Measurements from ENCODE around the gene PAX8.
A peak's percentile ranks its signal among the peaks of the same experiment; 100 is the strongest.

PAX8 gene

GRCh38 chr2:113219889-113220641 lies 58.7 kb downstream of the PAX8 start:
- DNase-seq: no peak

- no peak for DNase-seq
Measured at GRCh38 chr2:113219525-113219888, 59.2 kb downstream of the PAX8 start.

GRCh38 chr2:113219092-113219441 lies 59.7 kb downstream of the PAX8 start:
- DNase-seq: no peak

GRCh38 chr2:113218283-113219091 lies 60.2 kb downstream of the PAX8 start:
- no peak for DNase-seq

GRCh38 chr2:113217455-113218282 lies 61.1 kb downstream of the PAX8 start:
- DNase-seq: no peak

GRCh38 chr2:113216891-113217454 lies 61.7 kb downstream of the PAX8 start:
- DNase-seq: no peak

- DNase-seq: no peak
Measured at GRCh38 chr2:113216321-113216720, 62.4 kb downstream of the PAX8 start.

GRCh38 chr2:113215056-113215455 lies 63.7 kb downstream of the PAX8 start:
- no peak for DNase-seq

- no peak for DNase-seq
Measured at GRCh38 chr2:113214141-113214540, 64.6 kb downstream of the PAX8 start.

- DNase-seq: no peak
Measured at GRCh38 chr2:113213061-113213930, 65.4 kb downstream of the PAX8 start.

- no peak for DNase-seq
Measured at GRCh38 chr2:113212245-113213060, 66.3 kb downstream of the PAX8 start.

- no peak for DNase-seq
Measured at GRCh38 chr2:113211226-113212105, 67.3 kb downstream of the PAX8 start.

GRCh38 chr2:113209646-113210171 lies 69.0 kb downstream of the PAX8 start:
- no peak for DNase-seq

GRCh38 chr2:113209011-113209645 lies 69.6 kb downstream of the PAX8 start:
- no peak for DNase-seq

GRCh38 chr2:113208396-113208795 lies 70.3 kb downstream of the PAX8 start:
- no peak for DNase-seq

- no peak for DNase-seq
Measured at GRCh38 chr2:113207021-113207420, 71.7 kb downstream of the PAX8 start.

- DNase-seq: no peak
Measured at GRCh38 chr2:113206251-113206650, 72.5 kb downstream of the PAX8 start.

GRCh38 chr2:113203901-113204519 lies 74.7 kb downstream of the PAX8 start:
- peak; percentile 82 for DNase-seq

GRCh38 chr2:113203217-113203530 lies 75.5 kb downstream of the PAX8 start:
- no peak for DNase-seq

All from stimulated activated CD8-positive, alpha-beta memory T cell treated with anti-CD3 and anti-CD28 coated beads, Interleukin-4, amount 100 ng/mL, for 48 hours (primary cell).